MCF 10A (cell line): ENCODE results near the gene CALN1. TPM values are rescaled to one million over a fixed set of nuclear protein-coding genes. Genes with fewer than 3 reads are reported as not detected.
A peak's percentile ranks its signal among the peaks of the same experiment; 100 is the strongest.

Experiments used
- BruUV-seq: library from RNA; stranded (reverse); fragments of 400-500 nt; replicated peaks from 2 replicates; lab custom pipeline; 2021; lab: Mats Ljungman, UMichigan
- CTCF ChIA-PET: fragments of 300-600 bp; sonication (Branson Sonifier 250); formaldehyde crosslinking; extraction: SDS; loops from one replicate; lab custom pipeline; 2021; ENCODE audit warnings: antibody characterized with exemption, inconsistent platforms; lab: Yijun Ruan, JAX
- POLR2A ChIA-PET: fragments of 300-600, 350-650 bp; sonication (Branson Sonifier 250); formaldehyde crosslinking; extraction: SDS; loops from one replicate; lab custom pipeline; 2020; ENCODE audit warnings: antibody characterized with exemption, inconsistent platforms; lab: Yijun Ruan, JAX
- DNase-seq: peaks from one replicate; pipeline ENCODE4 v3.0.0-alpha.2; 2018; ENCODE audit not compliant: unreplicated experiment
- H3K27ac Mint-ChIP-seq: one replicate; pipeline ENCODE4 v1.8.0; 2022; ENCODE audit warnings: mild to moderate bottlenecking, low read depth, mixed read lengths; ENCODE audit not compliant: unreplicated experiment
- H3K27me3 Mint-ChIP-seq: one replicate; pipeline ENCODE4 v1.8.0; 2022; ENCODE audit warnings: mixed read lengths; ENCODE audit not compliant: insufficient read depth, unreplicated experiment
- H3K36me3 Mint-ChIP-seq: one replicate; pipeline ENCODE4 v1.8.0; 2022; ENCODE audit warnings: mild to moderate bottlenecking, moderate library complexity, mixed read lengths; ENCODE audit not compliant: insufficient read depth, unreplicated experiment
- H3K4me1 Mint-ChIP-seq: one replicate; pipeline ENCODE4 v1.8.0; 2022; ENCODE audit warnings: mixed read lengths; ENCODE audit not compliant: insufficient read depth, unreplicated experiment
- H3K4me3 Mint-ChIP-seq: one replicate; pipeline ENCODE4 v1.8.0; 2022; ENCODE audit warnings: mild to moderate bottlenecking, moderate library complexity, mixed read lengths; ENCODE audit not compliant: unreplicated experiment
- H3K9me3 Mint-ChIP-seq: one replicate; pipeline ENCODE4 v1.8.0; 2022; ENCODE audit warnings: mixed read lengths; ENCODE audit not compliant: unreplicated experiment
- intact Hi-C: fragments of 100-400 bp; cut with micrococcal nuclease; formaldehyde crosslinking; loops from 2 replicates; pipeline ENCODE4 v1.14.1; 2022
- total RNA-seq: library from RNA; stranded (reverse); gene quantifications from 2 replicates; pipeline ENCODE4 v1.2.3, GENCODE V29; 2022
- TF ChIP-seq, protein P1 (sequence below): fragments of 200-600 bp; IDR thresholded peaks from one replicate; pipeline ENCODE4 v1.8.0; 2022; ENCODE audit warnings: antibody characterized with exemption, mild to moderate bottlenecking; ENCODE audit not compliant: unreplicated experiment

CALN1 gene
- total RNA-seq, 1 experiment from 2014 or later, result not detected

DNA sequence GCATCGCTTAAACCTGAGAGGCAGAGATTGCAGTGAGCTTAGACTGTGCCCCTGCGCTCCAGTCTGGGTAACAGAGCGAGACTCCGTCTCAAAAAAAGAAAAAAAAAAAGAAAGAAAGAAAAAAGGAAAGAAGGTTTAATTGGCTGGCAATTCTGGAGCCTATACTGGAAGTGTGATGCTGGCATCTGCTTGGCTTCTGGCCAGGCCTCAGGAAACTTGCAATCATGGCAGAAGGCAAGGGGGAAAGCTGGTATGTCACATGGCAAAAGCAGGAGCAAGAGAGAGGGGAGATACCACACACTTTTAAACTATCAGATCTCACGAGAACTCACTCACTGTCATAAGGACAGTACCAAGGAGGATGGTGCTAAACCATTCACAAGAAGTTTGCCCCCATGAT is 190.0 kb downstream of the CALN1 start:
- no peak for DNase-seq
- POLR2A ChIA-PET, result interaction anchor here (1.6 kb wide), 1 partner anchor 17 kb away, joined by 9 read pairs; no protein-coding TSS in a partner anchor
- Mint-ChIP-seq H3K27me3 (no peaks in the 10 kb centered on the region), H3K36me3 (no peaks in the 10 kb centered on the region), H3K9me3 (no peaks in the 10 kb centered on the region), H3K4me3 (no peak overlapping the region), H3K4me1 (peaks cover 5% of the 10 kb centered on the region), H3K27ac (no peak overlapping the region)
- intact Hi-C loops, result no loop called here
- TF ChIP-seq, protein P1, sequence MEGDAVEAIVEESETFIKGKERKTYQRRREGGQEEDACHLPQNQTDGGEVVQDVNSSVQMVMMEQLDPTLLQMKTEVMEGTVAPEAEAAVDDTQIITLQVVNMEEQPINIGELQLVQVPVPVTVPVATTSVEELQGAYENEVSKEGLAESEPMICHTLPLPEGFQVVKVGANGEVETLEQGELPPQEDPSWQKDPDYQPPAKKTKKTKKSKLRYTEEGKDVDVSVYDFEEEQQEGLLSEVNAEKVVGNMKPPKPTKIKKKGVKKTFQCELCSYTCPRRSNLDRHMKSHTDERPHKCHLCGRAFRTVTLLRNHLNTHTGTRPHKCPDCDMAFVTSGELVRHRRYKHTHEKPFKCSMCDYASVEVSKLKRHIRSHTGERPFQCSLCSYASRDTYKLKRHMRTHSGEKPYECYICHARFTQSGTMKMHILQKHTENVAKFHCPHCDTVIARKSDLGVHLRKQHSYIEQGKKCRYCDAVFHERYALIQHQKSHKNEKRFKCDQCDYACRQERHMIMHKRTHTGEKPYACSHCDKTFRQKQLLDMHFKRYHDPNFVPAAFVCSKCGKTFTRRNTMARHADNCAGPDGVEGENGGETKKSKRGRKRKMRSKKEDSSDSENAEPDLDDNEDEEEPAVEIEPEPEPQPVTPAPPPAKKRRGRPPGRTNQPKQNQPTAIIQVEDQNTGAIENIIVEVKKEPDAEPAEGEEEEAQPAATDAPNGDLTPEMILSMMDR, result no peak
- CTCF ChIA-PET, result no interaction called here
- BruUV-seq, result no TSS peak

DNA sequence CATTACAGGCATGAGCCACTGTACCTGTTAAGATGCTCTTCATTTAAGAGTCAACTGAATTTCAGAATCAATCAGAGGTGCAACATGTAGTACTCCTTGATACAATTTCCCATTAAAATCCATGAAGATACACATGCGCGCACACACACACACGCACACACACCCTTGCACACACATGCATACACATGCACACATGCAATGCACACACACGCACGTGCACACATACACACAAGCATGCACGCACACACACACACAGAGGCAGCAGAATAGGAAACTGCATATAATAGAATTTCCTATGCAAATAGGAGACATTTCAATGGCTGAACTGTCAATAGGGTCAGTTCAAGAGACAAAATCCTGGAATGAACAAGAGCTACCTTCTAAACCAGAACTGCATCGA is 192.6 kb downstream of the CALN1 start:
- BruUV-seq, result no TSS peak
- Mint-ChIP-seq H3K36me3 (no peaks in the 10 kb centered on the region), H3K9me3 (no peaks in the 10 kb centered on the region), H3K27me3 (no peaks in the 10 kb centered on the region), H3K4me3 (no peak overlapping the region), H3K27ac (no peak overlapping the region), H3K4me1 (peaks cover 9% of the 10 kb centered on the region)
- DNase-seq, result no peak
- TF ChIP-seq, protein P1, result no peak
- CTCF ChIA-PET, result interaction anchor here (0.5 kb wide), 1 partner anchor 272 kb away, joined by 4 read pairs; no protein-coding TSS in a partner anchor
- intact Hi-C loops, result no loop called here
- POLR2A ChIA-PET, result no interaction called here

DNA sequence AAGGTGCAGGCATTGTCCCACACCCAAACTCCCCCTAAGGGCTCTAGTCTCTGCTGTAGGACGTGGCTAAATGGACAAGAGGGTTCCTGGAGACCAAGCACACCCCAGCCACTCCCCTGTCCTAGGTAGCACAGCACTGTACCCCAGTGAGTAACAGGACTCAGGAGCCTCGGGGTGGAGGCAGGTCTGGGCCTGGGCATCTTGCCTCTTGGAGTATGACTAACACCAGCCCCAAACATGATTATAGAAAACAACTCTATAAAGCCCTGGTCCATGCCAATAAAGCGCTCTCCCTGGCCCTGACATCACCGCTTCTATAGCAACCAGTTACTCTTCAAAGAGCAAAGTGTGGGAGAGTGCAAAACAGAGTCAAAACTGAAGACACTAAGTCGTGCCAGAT is 195.0 kb downstream of the CALN1 start:
- Mint-ChIP-seq H3K27ac (peak overlapping the region; percentile 60), H3K27me3 (no peaks in the 10 kb centered on the region), H3K4me3 (no peak overlapping the region), H3K4me1 (peaks cover 17% of the 10 kb centered on the region), H3K36me3 (no peaks in the 10 kb centered on the region), H3K9me3 (no peaks in the 10 kb centered on the region)
- POLR2A ChIA-PET, result no interaction called here
- CTCF ChIA-PET, result interaction anchor here (1.6 kb wide), 1 partner anchor 277 kb away, joined by 13 read pairs; no protein-coding TSS in a partner anchor
- DNase-seq, result no peak
- no TSS peak for BruUV-seq
- intact Hi-C loops, result no loop called here
- TF ChIP-seq, protein P1, result no peak

DNA sequence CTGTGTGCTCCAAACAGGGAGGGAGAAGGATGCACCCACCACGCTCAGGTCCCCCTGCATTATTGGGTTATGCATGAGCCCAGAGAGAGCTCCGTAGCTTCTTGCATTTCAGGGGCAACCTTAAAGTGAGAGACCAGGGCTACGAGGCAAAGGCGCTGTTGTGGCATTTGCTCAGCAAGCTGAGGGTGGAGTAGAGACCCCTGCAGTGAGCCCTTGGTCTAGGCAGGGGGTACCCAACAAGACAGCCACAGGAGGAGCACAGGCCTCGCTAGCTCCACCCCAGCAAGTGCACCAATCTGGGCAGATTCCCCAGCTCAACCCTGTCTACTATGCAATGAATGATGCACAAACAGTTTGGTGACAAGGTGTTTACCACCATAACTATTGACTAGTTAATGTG is 198.4 kb downstream of the CALN1 start:
- ChIA-PET POLR2A (interaction anchor here (0.6 to 1.0 kb wide), 2 partner anchors 191 to 216 kb away, joined by 3 read pairs; no protein-coding TSS in a partner anchor), CTCF (interaction anchor here (0.6 kb wide), 2 partner anchors 148 to 248 kb away, joined by 3 to 6 read pairs; no protein-coding TSS in a partner anchor)
- Mint-ChIP-seq H3K36me3 (no peaks in the 10 kb centered on the region), H3K27ac (no peak overlapping the region), H3K4me3 (no peak overlapping the region), H3K4me1 (peaks cover 30% of the 10 kb centered on the region), H3K9me3 (peaks cover 7% of the 10 kb centered on the region), H3K27me3 (peaks cover 8% of the 10 kb centered on the region)
- no peak for DNase-seq
- BruUV-seq, result no TSS peak
- intact Hi-C loops, result no loop called here
- TF ChIP-seq, protein P1, result no peak
